ENCODE measurements around the gene BPIFB6.

The BPIFB6 gene

GRCh38 chr20:33031531-33031930 is at the start of gene BPIFB6:
Gene BPIFB6 (plus strand): TSS chr20:33031648. CDS start chr20:33031648, 0 bp downstream.
- DNase-seq (ENCODE audit: low read depth): no peak

GRCh38 chr20:32982617-32983458 is 48.6 kb upstream of the BPIFB6 start:
- no peak for DNase-seq (ENCODE audit: low read depth)

- DNase-seq (ENCODE audit: low read depth): no peak
These were observed 47.9 kb upstream of the BPIFB6 start for GRCh38 chr20:32983459-32984112.

GRCh38 chr20:32984196-32984595 is 47.3 kb upstream of the BPIFB6 start:
- no peak for DNase-seq (ENCODE audit: low read depth)

GRCh38 chr20:32984631-32985354 is 46.7 kb upstream of the BPIFB6 start:
- no peak for DNase-seq (ENCODE audit: low read depth)

GRCh38 chr20:32985596-32985995 is 45.9 kb upstream of the BPIFB6 start:
- no peak for DNase-seq (ENCODE audit: low read depth)

DNA sequence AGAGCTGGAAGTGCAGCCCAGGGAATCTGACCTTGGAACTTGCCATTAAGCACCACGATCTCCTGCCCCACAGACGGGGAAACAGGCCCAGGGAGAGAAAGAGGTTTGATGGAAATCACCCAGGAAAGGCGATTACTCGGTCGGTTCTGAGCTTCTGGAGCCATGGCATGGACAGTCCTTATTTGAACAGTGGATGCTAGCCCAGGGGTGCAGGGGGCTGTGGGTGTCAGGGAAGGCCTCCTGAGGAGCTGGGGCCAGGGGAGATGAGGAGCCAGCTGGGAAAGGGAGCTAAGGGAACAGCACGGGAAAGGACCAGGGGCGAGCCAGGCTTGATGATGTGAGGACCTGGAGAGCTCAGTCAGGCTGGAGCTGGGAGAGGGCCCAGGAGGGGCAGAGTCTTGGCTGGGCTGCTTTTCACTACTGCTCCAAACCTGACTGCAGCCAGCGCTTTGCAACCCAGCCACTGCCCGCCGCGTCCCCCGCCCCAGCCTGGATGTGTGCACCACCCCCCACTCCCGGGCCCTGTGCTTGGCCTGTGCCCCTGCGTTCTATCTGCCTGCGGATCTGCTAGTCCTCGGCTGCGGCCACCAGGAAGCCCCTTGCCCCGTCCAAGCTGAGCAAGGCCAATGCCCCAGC is 45.0 kb upstream of the BPIFB6 start:
- DNase-seq (ENCODE audit: low read depth): no peak

GRCh38 chr20:32987044-32987825 is 44.2 kb upstream of the BPIFB6 start:
- DNase-seq (ENCODE audit: low read depth): no peak

DNA sequence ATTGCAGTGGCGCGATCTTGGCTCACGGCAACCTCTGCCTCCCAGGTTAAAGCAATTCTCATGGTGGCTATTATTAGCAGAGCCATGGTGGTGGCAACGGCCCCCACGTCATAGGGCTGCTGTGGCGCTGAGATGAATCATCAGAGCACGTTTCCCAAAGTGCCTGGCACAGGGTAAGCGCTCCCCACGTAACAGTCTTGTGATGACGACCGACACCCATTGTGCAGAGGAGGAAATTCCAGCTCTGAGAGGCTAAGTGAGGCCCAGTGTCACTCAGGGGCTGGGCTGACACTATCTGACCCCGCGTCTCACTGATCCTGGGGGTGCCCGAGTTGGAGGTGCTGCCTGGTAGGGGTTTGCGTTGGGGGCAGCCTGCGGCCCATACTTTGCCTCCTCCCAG is 43.4 kb upstream of the BPIFB6 start:
- no peak for DNase-seq (ENCODE audit: low read depth)

DNA sequence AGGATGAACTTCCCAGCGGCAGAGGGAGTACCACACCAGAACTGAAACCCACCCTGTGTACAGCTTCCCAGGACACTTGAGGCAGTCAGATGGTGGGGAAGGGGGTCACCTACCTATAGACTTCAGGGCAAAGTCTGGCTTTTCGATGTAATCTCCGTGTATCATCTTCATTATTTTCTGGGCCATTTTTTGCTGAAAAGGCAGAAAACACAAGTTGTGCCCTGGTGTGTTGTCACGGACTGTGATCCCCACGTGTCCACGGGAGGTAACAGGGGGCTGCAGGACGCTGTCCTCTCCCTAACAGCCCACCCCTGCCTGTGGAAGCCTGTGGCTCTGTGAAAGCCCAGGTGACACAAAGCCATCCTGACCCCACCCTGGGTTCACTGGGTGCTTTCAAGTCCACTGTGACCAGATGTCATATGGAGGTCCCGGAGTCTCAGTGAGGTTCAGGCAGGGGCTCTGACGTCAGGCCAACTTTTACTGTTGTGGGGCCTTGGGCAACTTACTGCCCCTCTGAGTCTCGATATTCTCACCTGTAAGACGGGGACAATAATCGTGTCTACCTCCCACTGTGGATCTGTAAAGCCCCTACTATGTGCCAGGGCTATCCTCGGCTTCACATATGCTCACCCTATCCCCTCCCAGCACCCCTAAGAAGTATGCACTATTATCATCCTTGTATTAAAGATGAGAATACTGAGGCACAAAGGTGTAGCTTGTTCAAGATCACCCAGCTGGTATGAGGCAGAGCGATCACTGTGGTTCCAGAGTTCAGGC is 41.8 kb upstream of the BPIFB6 start:
- no peak for DNase-seq (ENCODE audit: low read depth)

DNA sequence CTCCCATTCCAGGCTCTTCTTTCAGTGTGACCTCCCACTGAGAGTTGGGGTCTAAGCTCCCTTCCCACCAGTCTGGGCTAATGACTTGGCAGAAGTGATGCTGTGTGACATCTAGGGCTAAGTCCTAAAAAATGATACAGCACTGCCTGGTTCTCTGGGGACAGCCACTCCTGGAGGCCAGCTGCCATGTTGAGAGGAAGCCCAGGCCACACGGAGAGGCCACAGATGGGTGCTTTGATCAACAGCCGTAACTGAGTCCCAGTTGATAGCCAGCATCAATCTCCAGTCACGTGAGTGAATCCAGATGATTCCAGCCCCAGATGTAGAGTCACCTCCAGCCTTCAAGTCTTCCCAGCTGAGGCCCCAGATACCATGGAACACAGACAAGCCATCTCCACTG is 41.0 kb upstream of the BPIFB6 start:
- no peak for DNase-seq (ENCODE audit: low read depth)

DNA sequence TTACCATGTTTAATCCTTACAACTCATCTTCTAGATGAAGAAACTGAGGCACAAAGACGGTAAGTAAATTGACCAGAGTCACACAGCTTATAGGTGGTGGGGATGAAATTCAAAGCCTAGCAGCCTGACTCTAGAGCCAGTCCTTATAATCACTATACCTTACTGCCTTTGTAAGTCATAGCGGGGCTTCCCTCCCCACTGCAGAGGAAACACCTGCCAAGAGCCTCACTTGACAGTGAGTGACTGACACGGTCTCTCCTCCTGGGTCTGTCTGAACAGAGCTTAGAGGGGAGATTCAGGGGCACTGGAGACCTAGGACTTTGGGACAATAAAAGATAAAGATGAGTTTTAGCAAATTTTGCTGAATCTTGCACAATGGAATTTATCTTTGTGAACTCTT is 40.1 kb upstream of the BPIFB6 start:
- no peak for DNase-seq (ENCODE audit: low read depth)

GRCh38 chr20:32991792-32992641 is 39.4 kb upstream of the BPIFB6 start:
- no peak for DNase-seq (ENCODE audit: low read depth)

GRCh38 chr20:32993496-32994050 is 37.9 kb upstream of the BPIFB6 start:
- DNase-seq (ENCODE audit: low read depth): no peak

GRCh38 chr20:32995802-32996201 is 35.6 kb upstream of the BPIFB6 start:
- no peak for DNase-seq (ENCODE audit: low read depth)

DNA sequence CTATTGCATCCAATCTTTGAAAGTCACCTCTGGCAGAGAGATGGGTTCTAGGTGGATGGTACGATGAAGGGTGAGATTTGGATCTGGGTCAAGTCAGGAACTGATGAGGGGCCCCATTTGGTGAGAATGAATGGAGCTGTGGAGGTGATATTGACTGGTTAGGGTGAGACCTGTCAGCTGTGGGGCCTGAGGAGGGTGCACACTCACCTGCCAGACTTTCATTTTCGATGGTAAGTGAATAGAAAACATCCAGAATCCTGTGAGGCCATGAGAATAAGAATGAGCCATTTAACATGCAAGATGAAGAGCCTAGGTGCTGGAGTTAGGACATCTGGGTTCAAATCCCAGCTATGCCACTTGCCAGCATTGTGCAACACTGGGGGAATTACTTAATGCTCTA is 34.0 kb upstream of the BPIFB6 start:
- DNase-seq (ENCODE audit: low read depth): no peak

DNA sequence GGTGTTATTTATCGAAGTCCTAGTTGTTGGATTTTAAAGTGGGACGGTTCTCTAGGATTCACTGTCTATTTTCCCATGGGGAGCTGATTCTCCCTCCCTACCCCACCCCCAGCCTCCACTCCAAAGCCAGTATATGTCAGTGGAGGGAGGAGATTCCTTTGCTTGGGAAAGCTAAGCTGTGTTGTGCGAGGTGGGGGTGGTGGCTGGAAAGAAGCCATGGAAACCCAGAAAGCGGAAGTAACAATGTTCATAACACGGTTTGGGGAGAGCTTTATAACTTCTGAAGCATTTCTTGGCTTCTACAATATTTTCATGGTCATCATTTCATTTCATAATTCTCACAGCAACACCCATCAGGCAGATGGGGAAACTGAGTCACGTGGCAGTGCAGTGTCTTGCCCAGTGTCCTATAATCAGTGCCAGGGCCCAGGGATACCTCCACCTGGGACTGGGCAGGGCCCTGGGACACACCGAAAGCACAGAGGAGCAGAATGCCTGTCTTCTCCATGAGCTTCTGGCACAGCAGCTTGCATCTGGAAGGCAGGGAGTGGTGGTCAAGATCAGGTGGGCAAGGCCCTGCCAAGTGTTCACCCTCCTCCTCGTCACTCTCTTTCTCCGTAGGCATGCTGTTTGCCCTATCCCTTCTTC is 31.7 kb upstream of the BPIFB6 start:
- DNase-seq (ENCODE audit: low read depth): peak; percentile 50

- DNase-seq (ENCODE audit: low read depth): no peak
These were observed 30.5 kb upstream of the BPIFB6 start for GRCh38 chr20:33000802-33001466.

Data from amniotic epithelial cell (primary cell).